Smooth muscle cell (in vitro differentiated cells): ENCODE data around the gene ADGRG7. TPM values are rescaled to one million over a fixed set of nuclear protein-coding genes. Genes with fewer than 3 reads are reported as not detected.
"Not testable (repeated sequence)": the region's sequence is repeated elsewhere in the genome, so short reads cannot be mapped to it uniquely, and the experiment has no call there.

Experiments
- DNase-seq: peaks from one replicate; lab custom pipeline; 2025; ENCODE audit not compliant: unreplicated experiment; lab: John Stamatoyannopoulos, UW
- H2AFZ ChIP-seq: fragments of 200-600 bp; sonication (generic); 2 replicates; pipeline ENCODE4 v1.6.0; 2016; ENCODE audit warnings: antibody characterized with exemption, low read depth, mild to moderate bottlenecking
- H3F3A ChIP-seq: fragments of 200-600 bp; sonication (generic); 2 replicates; pipeline ENCODE4 v1.6.0; 2017; ENCODE audit warnings: antibody characterized with exemption, low read depth
- H3K27ac ChIP-seq: fragments of 200-600 bp; sonication (generic); 2 replicates; pipeline ENCODE4 v1.5.1; 2016; ENCODE audit warnings: low read depth, mild to moderate bottlenecking
- H3K27me3 ChIP-seq: fragments of 200-600 bp; sonication (generic); 2 replicates; pipeline ENCODE4 v1.6.1; 2016; ENCODE audit warnings: low read depth, mild to moderate bottlenecking
- H3K36me3 ChIP-seq: fragments of 200-600 bp; sonication (generic); 2 replicates; pipeline ENCODE4 v1.5.1; 2016; ENCODE audit warnings: low read depth
- H3K4me1 ChIP-seq: fragments of 200-600 bp; sonication (generic); 2 replicates; pipeline ENCODE4 v1.5.1; 2016; ENCODE audit warnings: low read depth
- H3K4me2 ChIP-seq: fragments of 200-600 bp; sonication (generic); 2 replicates; pipeline ENCODE4 v1.6.0; 2016; ENCODE audit warnings: mild to moderate bottlenecking
- H3K4me3 ChIP-seq: fragments of 200-600 bp; sonication (generic); 2 replicates; pipeline ENCODE4 v1.5.1; 2016; ENCODE audit warnings: mild to moderate bottlenecking
- H3K79me2 ChIP-seq: fragments of 200-600 bp; sonication (generic); 2 replicates; pipeline ENCODE4 v1.6.0; 2016; ENCODE audit warnings: low read depth, mild to moderate bottlenecking
- H3K9ac ChIP-seq: fragments of 200-600 bp; sonication (generic); 2 replicates; pipeline ENCODE4 v1.6.0; 2016; ENCODE audit warnings: low read depth
- H3K9me3 ChIP-seq: fragments of 200-600 bp; sonication (generic); replicated peaks from 2 replicates; pipeline ENCODE4 v1.5.1; 2016; ENCODE audit warnings: low read depth
- H4K20me1 ChIP-seq: fragments of 200-600 bp; sonication (generic); 2 replicates; pipeline ENCODE4 v1.6.0; 2016; ENCODE audit warnings: low read depth
- CTCF ChIP-seq: fragments of 200-600 bp; sonication (generic); IDR thresholded peaks from 2 replicates; pipeline ENCODE4 v1.5.1; 2017; ENCODE audit warnings: borderline replicate concordance, mild to moderate bottlenecking, antibody characterized with exemption; ENCODE audit not compliant: insufficient read depth, poor library complexity, severe bottlenecking
- WGBS: methylation state at CpG from one replicate; pipeline ENCODE4 v1.1.7; 2016; ENCODE audit warnings: low lambda C conversion rate; 5-methylcytosine and 5-hydroxymethylcytosine counted together
- polyA plus RNA-seq: library from polyadenylated mRNA; unstranded; fragments of >200 nt; fragmentation: Nextera tagmentation; extraction: Ambion mirVana; gene quantifications from 2 replicates; pipeline ENCODE4 v1.2.1, GENCODE V29; 2016
- total RNA-seq: library from RNA; depleted of rRNA; stranded (reverse); fragments of >200 nt; gene quantifications from 2 replicates; pipeline ENCODE4 v1.2.3, GENCODE V29; 2014

Gene ADGRG7
- total and polyA plus RNA-seq, 2 experiments from 2014 or later: 0.04 TPM; not detected in 1

GRCh38 chr3:100580147-100580546 lies 29.3 kb upstream of the ADGRG7 start:
- no peak for DNase-seq
- Histone ChIP-seq H3K27me3 (no peaks in the 10 kb centered on the region), H2AFZ (no peak overlapping the region), H3K9me3 (no peaks in the 10 kb centered on the region), H3K27ac (no peak overlapping the region), H3K9ac (no peak overlapping the region), H3K4me1 (peaks cover 6% of the 10 kb centered on the region), H3K79me2 (no peaks in the 10 kb centered on the region), H3K4me2 (no peak overlapping the region), H3K36me3 (peaks cover 7% of the 10 kb centered on the region), H3K4me3 (no peak overlapping the region), H4K20me1 (no peaks in the 10 kb centered on the region), H3F3A (peaks cover 17% of the 10 kb centered on the region)
- 95% methylated on average over 2 of the region's 2 CpGs for WGBS
- no peak for TF ChIP-seq CTCF

GRCh38 chr3:100581650-100582049 lies 27.8 kb upstream of the ADGRG7 start:
- no peaks in the 10 kb centered on the region for H3K27me3 ChIP-seq
- H3K9ac ChIP-seq: no peak overlapping the region
- H3K9me3 ChIP-seq: peaks cover 8% of the 10 kb centered on the region
- H2AFZ ChIP-seq: no peak overlapping the region
- TF ChIP-seq CTCF: no peak
- H3K79me2 ChIP-seq: no peaks in the 10 kb centered on the region
- DNase-seq: no peak
- WGBS: 97% methylated on average over 1 of the region's 1 CpG
- H3K4me3 ChIP-seq: no peak overlapping the region
- peaks cover 6% of the 10 kb centered on the region for H3K4me1 ChIP-seq
- H3F3A ChIP-seq: peaks cover 29% of the 10 kb centered on the region
- H3K27ac ChIP-seq: peak overlapping the region; percentile 65
- H4K20me1 ChIP-seq: no peaks in the 10 kb centered on the region
- peaks cover 7% of the 10 kb centered on the region for H3K36me3 ChIP-seq
- peak overlapping the region; percentile 7 for H3K4me2 ChIP-seq

GRCh38 chr3:100582157-100582556 lies 27.2 kb upstream of the ADGRG7 start:
- not testable (repeated sequence) for H3K9ac ChIP-seq, H3K27me3 ChIP-seq, H3K4me1 ChIP-seq, H2AFZ ChIP-seq, H3K4me3 ChIP-seq, H3K79me2 ChIP-seq, H3K36me3 ChIP-seq, DNase-seq, H4K20me1 ChIP-seq, H3K9me3 ChIP-seq
- Histone ChIP-seq H3K4me2 (peak overlapping the region; percentile 19), H3F3A (peaks cover 29% of the 10 kb centered on the region), H3K27ac (peak overlapping the region; percentile 65)
- WGBS: 96% methylated on average over 10 of the region's 10 CpGs

- Histone ChIP-seq H3K36me3 (no peaks in the 10 kb centered on the region), H3K27ac (peak overlapping the region; percentile 65), H3K79me2 (no peaks in the 10 kb centered on the region), H3K4me2 (peak overlapping the region; percentile 46), H2AFZ (no peak overlapping the region), H3K4me1 (peaks cover 6% of the 10 kb centered on the region), H3F3A (peaks cover 22% of the 10 kb centered on the region), H3K9ac (no peak overlapping the region), H3K4me3 (no peak overlapping the region), H3K27me3 (no peaks in the 10 kb centered on the region), H4K20me1 (no peaks in the 10 kb centered on the region), H3K9me3 (peaks cover 8% of the 10 kb centered on the region)
- no peak for TF ChIP-seq CTCF
- 10% methylated on average over 3 of the region's 3 CpGs for WGBS
- no peak for DNase-seq
Measured at GRCh38 chr3:100584101-100584660, 25.2 kb upstream of the ADGRG7 start.
